Caco-2 (cell line): ENCODE measurements around the gene GBX2. TPM values are rescaled to one million over a fixed set of nuclear protein-coding genes. Genes with fewer than 3 reads are reported as not detected.

ENCODE experiments used
- BruUV-seq: library from RNA; stranded (reverse); fragments of 400-500 nt; replicated peaks from 2 replicates; lab custom pipeline; 2021; lab: Mats Ljungman, UMichigan
- CTCF ChIA-PET: fragments of 300-600 bp; sonication (Branson Sonifier 250); formaldehyde crosslinking; loops from one replicate; lab custom pipeline; 2022; ENCODE audit warnings: antibody characterized with exemption; lab: Charles Lee
- POLR2A ChIA-PET: fragments of 300-600 bp; sonication (Branson Sonifier 250); formaldehyde crosslinking; loops from one replicate; lab custom pipeline; 2022; ENCODE audit warnings: antibody characterized with exemption; lab: Charles Lee
- DNase-seq, 2 experiments: peaks; one replicate each; pipeline versions ENCODE4 v3.0.0 to v3.0.0-alpha.2; 2020 to 2022
- H3K27me3 ChIP-seq: replicated peaks from 2 replicates; pipeline ENCODE4 v1.6.0; 2011; ENCODE audit warnings: low read length; ENCODE audit not compliant: control insufficient read depth, insufficient read depth
- H3K36me3 ChIP-seq: 2 replicates; pipeline ENCODE4 v1.5.1; 2011; ENCODE audit warnings: low read length; ENCODE audit not compliant: control insufficient read depth, insufficient read depth
- H3K4me1 ChIP-seq: fragments of 250-450 bp; sonication (Bioruptor Pico); 2 replicates; pipeline ENCODE4 v1.5.1; 2020; ENCODE audit warnings: mild to moderate bottlenecking
- H3K4me3 ChIP-seq: 2 replicates; pipeline ENCODE4 v1.5.1; 2011; ENCODE audit warnings: low read depth, mild to moderate bottlenecking, control low read depth, low read length
- H3K9me3 ChIP-seq: fragments of 250-450 bp; sonication (Bioruptor Pico); 2 replicates; pipeline ENCODE4 v1.5.1; 2020; ENCODE audit warnings: mild to moderate bottlenecking, moderate library complexity
- H3K27ac Mint-ChIP-seq: one replicate; pipeline ENCODE4 v1.8.0; 2022; ENCODE audit warnings: mixed read lengths; ENCODE audit not compliant: unreplicated experiment
- H3K27me3 Mint-ChIP-seq: one replicate; pipeline ENCODE4 v1.8.0; 2022; ENCODE audit warnings: mixed read lengths; ENCODE audit not compliant: insufficient read depth, unreplicated experiment
- H3K36me3 Mint-ChIP-seq: one replicate; pipeline ENCODE4 v1.8.0; 2022; ENCODE audit warnings: mild to moderate bottlenecking, mixed read lengths; ENCODE audit not compliant: insufficient read depth, unreplicated experiment
- H3K4me1 Mint-ChIP-seq: one replicate; pipeline ENCODE4 v1.8.0; 2022; ENCODE audit warnings: low read depth, mixed read lengths; ENCODE audit not compliant: unreplicated experiment
- H3K4me3 Mint-ChIP-seq: one replicate; pipeline ENCODE4 v1.8.0; 2022; ENCODE audit warnings: mild to moderate bottlenecking, moderate library complexity, mixed read lengths; ENCODE audit not compliant: unreplicated experiment
- H3K9me3 Mint-ChIP-seq: one replicate; pipeline ENCODE4 v1.8.0; 2022; ENCODE audit warnings: mixed read lengths; ENCODE audit not compliant: unreplicated experiment
- CTCF ChIP-seq, 2 experiments: fragments of 200-600 bp in 1 of 2; IDR thresholded peaks; 1 replicate in 1 of 2; 2 replicates in 1 of 2; pipeline versions ENCODE4 v1.5.1 to v1.8.0; 2011 to 2022; ENCODE audit warnings: antibody characterized with exemption in 1 of 2, control low read depth in 1 of 2, inconsistent platforms in 1 of 2, low read depth in 1 of 2, low read length in 1 of 2, mild to moderate bottlenecking in 1 of 2, moderate library complexity in 1 of 2; ENCODE audit not compliant: insufficient read depth in 1 of 2, severe bottlenecking in 1 of 2, unreplicated experiment in 1 of 2
- intact Hi-C: fragments of 100-400 bp; cut with micrococcal nuclease; formaldehyde crosslinking; loops from one replicate; pipeline ENCODE4 v1.10.0; 2022; ENCODE audit not compliant: unreplicated experiment
- total RNA-seq: library from RNA; stranded (reverse); gene quantifications from 2 replicates; pipeline ENCODE4 v1.2.3, GENCODE V29; 2022

The GBX2 gene
- total RNA-seq, 1 experiment from 2014 or later = 2.1 TPM

GRCh38 chr2:236158969-236159777, 9.0 kb downstream of the GBX2 start:
- Histone ChIP-seq H3K27me3 (no peaks in the 10 kb centered on the region), H3K9me3 (no peaks in the 10 kb centered on the region), H3K36me3 (no peaks in the 10 kb centered on the region), H3K4me3 (no peak overlapping the region), H3K4me1 (no peaks in the 10 kb centered on the region)
- H3K36me3 Mint-ChIP-seq = no peaks in the 10 kb centered on the region
- ChIA-PET CTCF (no interaction called here), POLR2A (no interaction called here)
- no TSS peak for BruUV-seq
- no peak for TF ChIP-seq CTCF (IDR thresholded peaks at IDR 0.05; ENCODE audit: insufficient read depth in 1 of 2, low read depth in 1 of 2, low read length in 1 of 2, severe bottlenecking in 1 of 2, unreplicated experiment in 1 of 2)
- H3K4me3 Mint-ChIP-seq = no peak overlapping the region
- no peaks in the 10 kb centered on the region for H3K4me1 Mint-ChIP-seq
- no peaks in the 10 kb centered on the region for H3K9me3 Mint-ChIP-seq
- no peak for DNase-seq
- no peak overlapping the region for H3K27ac Mint-ChIP-seq
- intact Hi-C loops = no loop called here
- H3K27me3 Mint-ChIP-seq = peaks cover 4% of the 10 kb centered on the region

- H3K36me3 ChIP-seq = no peaks in the 10 kb centered on the region
- no peak overlapping the region for H3K4me3 ChIP-seq
- no peaks in the 10 kb centered on the region for H3K4me1 ChIP-seq
- no peaks in the 10 kb centered on the region for H3K27me3 ChIP-seq
- H3K9me3 Mint-ChIP-seq = peaks cover 11% of the 10 kb centered on the region
- H3K36me3 Mint-ChIP-seq = no peaks in the 10 kb centered on the region
- POLR2A ChIA-PET = no interaction called here
- TF ChIP-seq CTCF (IDR thresholded peaks at IDR 0.05; ENCODE audit: insufficient read depth in 1 of 2, low read depth in 1 of 2, low read length in 1 of 2, severe bottlenecking in 1 of 2, unreplicated experiment in 1 of 2) = no peak
- no peaks in the 10 kb centered on the region for H3K9me3 ChIP-seq
- DNase-seq = no peak
- H3K27me3 Mint-ChIP-seq = peaks cover 7% of the 10 kb centered on the region
- intact Hi-C loops = no loop called here
- CTCF ChIA-PET = no interaction called here
- H3K4me1 Mint-ChIP-seq = no peaks in the 10 kb centered on the region
- BruUV-seq = no TSS peak
- H3K27ac Mint-ChIP-seq = no peak overlapping the region
- no peak overlapping the region for H3K4me3 Mint-ChIP-seq
Measured at GRCh38 chr2:236157815-236158498, 10.2 kb downstream of the GBX2 start.

GRCh38 chr2:236157366-236157765, 10.8 kb downstream of the GBX2 start:
- no peak for TF ChIP-seq CTCF (IDR thresholded peaks at IDR 0.05; ENCODE audit: insufficient read depth in 1 of 2, low read depth in 1 of 2, low read length in 1 of 2, severe bottlenecking in 1 of 2, unreplicated experiment in 1 of 2)
- Mint-ChIP-seq H3K27ac (no peak overlapping the region), H3K9me3 (peaks cover 15% of the 10 kb centered on the region), H3K4me3 (no peak overlapping the region), H3K4me1 (no peaks in the 10 kb centered on the region), H3K36me3 (no peaks in the 10 kb centered on the region), H3K27me3 (peaks cover 7% of the 10 kb centered on the region)
- no peak overlapping the region for H3K4me3 ChIP-seq
- ChIA-PET POLR2A (no interaction called here), CTCF (no interaction called here)
- H3K4me1 ChIP-seq = no peaks in the 10 kb centered on the region
- no peaks in the 10 kb centered on the region for H3K9me3 ChIP-seq
- intact Hi-C loops = no loop called here
- H3K27me3 ChIP-seq = no peaks in the 10 kb centered on the region
- no peaks in the 10 kb centered on the region for H3K36me3 ChIP-seq
- no TSS peak for BruUV-seq
- DNase-seq = no peak
